Breast epithelium (tissue), 3 donors: ENCODE data around the gene RFC2.

Source experiments
- CTCF ChIP-seq, 3 donors: fragments of 450-650 bp; IDR thresholded peaks; one replicate each; pipeline ENCODE4 v1.5.1; 2016 to 2017; ENCODE audit warnings: antibody characterized with exemption in 3 of 3, mild to moderate bottlenecking in 3 of 3, moderate library complexity in 3 of 3
- POLR2A ChIP-seq: fragments of 450-650 bp; IDR thresholded peaks from one replicate; pipeline ENCODE4 v1.6.1; 2016; ENCODE audit warnings: antibody characterized with exemption, mild to moderate bottlenecking, moderate library complexity
- POLR2AphosphoS5 ChIP-seq, 3 donors: sonication (generic); formaldehyde crosslinking; IDR thresholded peaks; one replicate each; pipeline ENCODE4 v1.6.1; 2017; ENCODE audit warnings: antibody characterized with exemption in 3 of 3

GRCh38 chr7:74222851-74223710, 31.1 kb downstream of the RFC2 start:
- TF ChIP-seq POLR2A (no peak), CTCF (IDR thresholded peaks at IDR 0.05) (no peak), POLR2AphosphoS5 (IDR thresholded peaks at IDR 0.05) (no peak)
